ENCODE data around the gene HBA1. TPM values are rescaled to one million over a fixed set of nuclear protein-coding genes. Genes with fewer than 3 reads are reported as not detected.
A peak's percentile ranks its signal among the peaks of the same experiment; 100 is the strongest.
"Not testable (repeated sequence)": the region's sequence is repeated elsewhere in the genome, so short reads cannot be mapped to it uniquely, and the experiment has no call there.

Gene HBA1
- polyA plus RNA-seq, 1 donor from 2014 or later, result not detected

DNA sequence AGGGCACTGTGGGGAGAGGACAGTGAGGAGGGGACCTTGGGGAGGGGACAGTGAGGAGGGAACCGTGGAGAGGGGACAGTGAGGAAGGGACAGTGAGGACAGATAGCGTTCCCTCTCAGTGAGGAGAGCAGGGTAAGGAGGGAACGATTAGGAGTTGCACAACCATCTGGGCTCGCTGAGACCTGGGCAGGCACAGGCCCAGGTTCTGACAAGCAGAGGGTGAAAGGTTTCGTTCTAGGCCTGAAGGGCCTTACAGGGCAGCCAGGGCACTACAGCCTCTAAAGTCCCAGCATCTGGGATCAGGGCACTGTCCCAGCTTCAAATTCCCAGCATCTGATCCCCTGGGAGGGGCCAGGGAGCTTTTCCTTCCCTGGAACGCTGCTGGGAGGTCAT is 23.4 kb upstream of the HBA1 start:
- not testable (repeated sequence) for H2AFZ ChIP-seq (ENCODE audit: low read depth, low read length); H3K79me2 ChIP-seq (replicated peaks; ENCODE audit: insufficient read depth, low read length); H3K9ac ChIP-seq (ENCODE audit: low read length); H3K9me2 ChIP-seq (ENCODE audit: insufficient read depth, low read length); H3K27ac ChIP-seq (ENCODE audit: low read length); H4K20me1 ChIP-seq (ENCODE audit: insufficient read depth); H3K36me3 ChIP-seq (ENCODE audit: insufficient read depth, low read length); H3K9me3 ChIP-seq (ENCODE audit: low read length); H3K4me2 ChIP-seq (ENCODE audit: low read length); H3F3A ChIP-seq (ENCODE audit: insufficient read depth, low read length, poor library complexity, severe bottlenecking); H3K4me3 ChIP-seq (ENCODE audit: low read length)
- H3K27me3 ChIP-seq (ENCODE audit: insufficient read depth, low read depth, low read length), result peaks cover 37% of the 10 kb centered on the region

GRCh38 chr16:153550-154216 is 22.8 kb upstream of the HBA1 start:
- H3K9ac ChIP-seq (ENCODE audit: low read length); H3K36me3 ChIP-seq (ENCODE audit: insufficient read depth, low read length); H3K9me2 ChIP-seq (ENCODE audit: insufficient read depth, low read length); H3F3A ChIP-seq (ENCODE audit: insufficient read depth, low read length, poor library complexity, severe bottlenecking); H3K27ac ChIP-seq (ENCODE audit: low read length); H3K4me3 ChIP-seq (ENCODE audit: low read length); H4K20me1 ChIP-seq (ENCODE audit: insufficient read depth); H3K4me2 ChIP-seq (ENCODE audit: low read length); H3K79me2 ChIP-seq (replicated peaks; ENCODE audit: insufficient read depth, low read length); H2AFZ ChIP-seq (ENCODE audit: low read depth, low read length); H3K9me3 ChIP-seq (ENCODE audit: low read length): not testable (repeated sequence)
- H3K27me3 ChIP-seq (ENCODE audit: insufficient read depth, low read depth, low read length), result peaks cover 42% of the 10 kb centered on the region

DNA sequence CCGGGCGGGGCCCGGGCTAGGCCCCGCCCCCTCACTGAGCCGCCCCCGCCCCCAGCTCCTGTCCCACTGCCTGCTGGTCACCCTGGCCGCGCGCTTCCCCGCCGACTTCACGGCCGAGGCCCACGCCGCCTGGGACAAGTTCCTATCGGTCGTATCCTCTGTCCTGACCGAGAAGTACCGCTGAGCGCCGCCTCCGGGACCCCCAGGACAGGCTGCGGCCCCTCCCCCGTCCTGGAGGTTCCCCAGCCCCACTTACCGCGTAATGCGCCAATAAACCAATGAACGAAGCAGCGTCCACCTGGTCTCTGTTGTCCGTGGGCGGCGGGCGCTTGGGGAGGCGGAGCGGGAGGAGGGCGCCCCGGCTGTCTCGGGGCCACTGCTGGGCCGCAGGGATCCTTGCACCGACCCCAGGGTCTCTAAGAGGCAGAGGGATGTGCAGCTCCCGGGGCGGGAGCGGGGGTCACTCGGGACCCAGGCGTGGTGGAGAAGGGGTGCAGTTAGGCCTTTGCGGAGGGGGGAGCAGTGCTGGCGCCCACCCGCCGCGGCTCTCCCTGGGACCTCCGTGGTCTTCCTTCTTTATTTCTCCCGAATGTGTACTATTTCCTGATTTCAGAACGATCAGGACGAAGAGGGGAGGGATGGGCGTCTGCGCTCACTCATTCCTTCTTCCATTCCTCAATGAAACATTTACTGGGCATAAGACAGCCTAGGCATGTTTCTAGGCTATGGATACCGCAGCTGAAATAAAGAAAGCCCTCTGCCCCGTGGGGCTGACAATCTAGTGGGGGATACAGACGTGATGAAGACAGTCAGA is 22.1 kb upstream of the HBA1 start:
- TF ChIP-seq CTCF (IDR thresholded peaks at IDR 0.05; ENCODE audit: poor library complexity, severe bottlenecking) (no peak), MXI1 (conservative IDR thresholded peaks at IDR 0.05; ENCODE audit: poor library complexity, severe bottlenecking) (no peak), POLR2AphosphoS5 (IDR thresholded peaks at IDR 0.05) (no peak), SMC3 (conservative IDR thresholded peaks at IDR 0.05; ENCODE audit: poor library complexity) (no peak), RAD21 (conservative IDR thresholded peaks at IDR 0.05) (no peak), EZH2 (IDR thresholded peaks at IDR 0.05; ENCODE audit: borderline replicate concordance, insufficient read depth, low read length, poor library complexity, severe bottlenecking) (no peak), EP300 (conservative IDR thresholded peaks at IDR 0.05; ENCODE audit: poor library complexity, severe bottlenecking) (no peak), REST (IDR thresholded peaks at IDR 0.05; ENCODE audit: borderline replicate concordance) (no peak), TAF1 (IDR thresholded peaks at IDR 0.05; ENCODE audit: low read depth) (no peak)
- H3K4me2 ChIP-seq (ENCODE audit: low read length), result peak overlapping the region; percentile 51
- peaks cover 47% of the 10 kb centered on the region for H3K27me3 ChIP-seq (ENCODE audit: insufficient read depth, low read depth, low read length)

More for the DNA sequence above, 22.1 kb upstream of the HBA1 start:
- Histone ChIP-seq H2AFZ (ENCODE audit: low read depth, low read length) (peak overlapping the region; percentile 9), H3K36me3 (ENCODE audit: insufficient read depth, low read length) (no peaks in the 10 kb centered on the region), H3K4me3 (ENCODE audit: low read length) (peak overlapping the region; percentile 63), H3K27ac (ENCODE audit: low read length) (no peak overlapping the region), H3K9ac (ENCODE audit: low read length) (peak overlapping the region; percentile 42), H3K79me2 (replicated peaks; ENCODE audit: insufficient read depth, low read length) (no peaks in the 10 kb centered on the region), H3K9me2 (ENCODE audit: insufficient read depth, low read length) (no peaks in the 10 kb centered on the region), H4K20me1 (ENCODE audit: insufficient read depth) (no peaks in the 10 kb centered on the region), H3F3A (ENCODE audit: insufficient read depth, low read length, poor library complexity, severe bottlenecking) (no peaks in the 10 kb centered on the region), H3K9me3 (ENCODE audit: low read length) (no peaks in the 10 kb centered on the region)

All from neural cell (in vitro differentiated cells).